NCI-H345 (cell line): ENCODE measurements around the gene TRPC4AP.

ENCODE experiments used
- DNase-seq: peaks from one replicate; lab custom pipeline; 2025; lab: John Stamatoyannopoulos, UW

Gene TRPC4AP

DNA sequence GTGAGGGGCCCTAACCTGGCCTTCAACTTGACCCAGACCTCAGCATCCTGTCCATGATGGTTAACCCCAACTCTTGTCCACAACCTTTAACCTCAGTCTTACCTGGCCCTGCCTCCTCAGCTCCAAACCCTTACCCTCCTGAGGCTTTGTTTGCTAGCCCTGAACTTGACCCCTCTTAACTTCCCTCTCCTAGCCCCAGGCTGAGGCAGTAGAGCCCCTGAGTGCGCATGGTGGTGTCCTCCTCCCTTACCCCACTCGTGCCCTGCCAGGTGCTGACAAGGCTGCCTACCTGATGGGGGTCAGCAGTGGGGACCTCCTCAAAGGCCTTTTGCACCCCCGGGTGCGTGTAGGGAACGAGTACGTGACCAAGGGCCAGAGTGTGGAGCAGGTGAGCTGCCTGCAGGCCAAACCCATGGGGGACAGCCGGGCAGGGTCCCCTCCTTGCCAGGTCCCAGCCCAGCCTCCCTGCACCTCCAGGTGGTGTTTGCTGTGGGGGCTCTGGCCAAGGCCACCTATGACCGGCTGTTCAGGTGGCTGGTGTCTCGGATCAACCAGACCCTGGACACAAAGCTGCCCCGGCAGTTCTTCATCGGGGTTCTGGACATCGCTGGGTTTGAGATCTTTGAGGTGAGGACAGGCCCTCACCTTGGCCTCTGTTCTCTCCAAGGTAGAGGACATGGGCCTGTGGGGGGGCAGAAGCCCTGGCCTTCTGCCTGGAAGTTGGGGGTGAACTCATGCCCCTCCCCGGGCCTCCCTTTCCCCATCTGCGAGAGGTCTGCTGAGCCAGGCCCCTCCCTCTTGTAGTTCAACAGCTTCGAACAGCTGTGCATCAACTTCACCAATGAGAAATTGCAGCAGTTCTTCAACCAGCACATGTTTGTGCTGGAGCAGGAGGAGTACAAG lies 105.1 kb downstream of the TRPC4AP start:
- DNase-seq: no peak

DNA sequence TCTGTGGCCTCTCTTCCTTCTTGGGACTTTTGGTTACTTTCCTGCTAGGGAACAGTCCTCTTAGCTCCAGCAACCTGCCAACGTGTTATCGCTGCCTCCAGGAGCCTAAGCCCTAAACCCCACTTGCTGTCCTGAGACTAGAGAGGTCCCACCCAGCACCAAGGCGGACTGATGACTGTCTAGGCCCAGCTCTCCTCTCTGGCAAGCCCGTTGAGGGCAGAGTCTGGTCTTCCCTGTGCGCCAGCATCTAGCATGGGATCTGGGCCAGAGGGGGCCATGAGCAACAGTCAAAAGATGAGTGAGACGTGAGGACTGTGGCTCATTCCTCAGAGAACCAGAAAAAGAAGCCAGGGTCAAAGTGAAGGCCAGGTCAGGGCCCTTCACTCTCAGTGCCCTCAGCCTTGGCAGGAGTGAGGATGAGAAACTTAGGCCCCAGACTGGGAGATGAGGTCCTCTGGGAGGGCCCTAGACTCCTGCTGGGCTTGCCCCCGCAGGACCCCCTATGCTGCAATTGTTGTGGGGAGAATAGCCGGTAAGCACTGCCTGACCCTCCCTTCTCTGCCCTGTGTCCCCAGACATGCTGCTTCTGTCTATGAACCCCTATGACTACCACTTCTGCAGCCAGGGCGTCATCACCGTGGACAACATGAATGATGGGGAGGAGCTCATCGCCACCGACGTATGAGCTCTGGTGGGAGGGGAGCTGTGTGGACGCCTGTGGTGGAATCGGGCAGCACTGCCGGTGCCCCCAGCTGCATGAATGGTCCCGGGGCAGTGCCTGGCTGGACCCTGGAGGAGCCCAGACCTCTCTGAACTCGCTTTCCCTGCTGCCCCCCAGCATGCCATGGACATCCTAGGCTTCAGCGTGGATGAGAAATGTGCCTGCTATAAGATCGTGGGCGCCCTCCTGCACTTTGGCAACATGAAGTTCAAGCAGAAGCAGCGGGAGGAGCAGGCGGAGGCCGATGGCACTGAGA lies 106.0 kb downstream of the TRPC4AP start:
- no peak for DNase-seq

DNA sequence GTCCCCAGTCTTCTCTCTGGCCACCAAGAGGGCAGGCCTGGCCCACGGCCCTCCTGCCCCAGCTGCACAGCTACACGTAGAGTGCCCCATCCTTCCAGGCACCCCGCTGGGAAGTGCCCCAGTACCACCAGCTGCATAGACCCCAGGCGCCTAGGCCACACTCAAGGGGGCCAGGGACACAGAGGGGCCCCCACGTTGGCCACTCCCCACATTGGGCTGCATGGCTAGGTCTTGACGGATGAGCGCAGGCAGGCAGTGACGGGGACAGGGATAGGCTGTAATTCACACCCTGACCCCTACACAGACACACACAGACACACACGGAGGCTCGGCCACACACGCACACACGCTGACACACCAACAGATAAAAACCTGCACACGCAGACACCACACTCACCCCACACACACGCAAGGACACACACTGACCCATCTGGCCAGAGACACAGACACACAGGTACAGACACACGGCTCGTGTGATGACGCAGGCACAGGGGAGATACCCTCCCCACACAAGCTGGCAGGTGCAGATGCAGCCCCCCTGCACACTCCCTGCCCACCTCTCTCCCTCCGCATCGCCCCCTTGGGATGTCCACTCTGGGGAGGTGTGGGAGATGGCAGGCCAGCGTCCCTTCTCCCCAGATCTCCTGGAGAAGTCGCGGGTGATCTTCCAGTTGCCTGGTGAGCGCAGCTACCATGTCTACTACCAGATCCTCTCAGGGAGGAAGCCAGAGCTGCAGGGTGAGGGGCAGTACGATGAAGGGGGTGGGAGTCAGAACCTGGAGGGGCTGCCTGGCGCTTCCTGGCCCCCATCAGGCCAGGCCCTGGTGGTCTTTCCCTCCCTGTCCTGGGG lies 106.9 kb downstream of the TRPC4AP start:
- DNase-seq: no peak

DNA sequence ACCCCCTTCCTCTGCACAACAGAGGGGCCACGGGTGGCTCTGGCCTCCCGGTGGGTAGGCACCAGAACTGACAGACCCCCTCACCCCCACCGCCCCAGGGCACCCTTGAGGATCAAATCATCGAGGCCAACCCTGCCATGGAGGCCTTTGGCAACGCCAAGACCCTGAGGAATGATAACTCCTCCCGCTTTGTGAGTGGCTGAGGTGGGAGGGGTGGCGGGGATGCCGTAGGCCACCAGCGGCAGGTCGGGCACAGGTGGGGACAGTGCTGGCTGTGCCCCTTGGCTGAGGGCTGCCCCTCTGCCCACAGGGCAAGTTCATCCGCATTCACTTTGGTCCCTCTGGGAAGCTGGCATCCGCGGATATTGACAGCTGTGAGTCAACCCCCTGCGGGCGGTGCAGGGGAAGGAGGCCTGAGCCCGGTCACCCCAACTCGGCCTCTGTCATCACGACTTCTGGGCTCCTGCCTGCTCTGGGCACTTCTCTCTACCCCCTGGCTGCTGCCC lies 107.8 kb downstream of the TRPC4AP start:
- DNase-seq: no peak

DNA sequence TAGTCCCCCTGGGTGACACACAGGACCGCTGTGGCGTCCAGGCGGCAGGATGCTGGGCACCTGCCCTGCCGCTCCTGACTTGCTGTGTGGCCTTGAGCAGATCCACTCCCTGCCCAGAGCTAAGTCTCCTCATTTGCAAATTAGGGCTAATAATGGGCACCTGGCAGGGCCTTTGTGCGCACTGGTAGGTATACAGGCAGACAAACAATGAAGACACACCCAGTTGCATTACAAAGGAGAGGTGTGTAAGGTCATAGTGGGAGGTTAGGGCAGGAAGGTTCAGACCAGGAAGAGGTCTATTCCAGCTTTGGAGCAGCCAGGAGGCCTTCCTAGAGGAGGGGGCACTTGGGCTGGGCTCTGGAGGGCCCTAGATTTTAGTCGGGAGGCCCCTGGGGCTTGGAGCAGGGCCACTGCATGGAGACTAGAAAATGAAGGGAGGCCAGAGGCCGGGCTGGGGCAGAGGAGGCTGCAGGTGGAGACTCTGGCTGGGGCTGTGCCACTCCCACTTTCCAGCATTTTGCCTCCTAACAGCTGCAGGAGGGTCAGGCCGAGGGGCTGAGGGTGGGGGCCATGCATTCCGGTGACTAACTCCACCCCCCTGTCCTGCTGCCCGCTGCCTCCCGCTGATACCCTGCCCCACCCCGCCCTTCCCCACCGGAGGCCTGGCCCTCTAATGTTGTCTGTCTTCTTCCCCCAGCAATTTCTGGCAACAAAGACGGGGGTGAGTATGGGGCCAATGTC lies 108.4 kb downstream of the TRPC4AP start:
- no peak for DNase-seq

DNA sequence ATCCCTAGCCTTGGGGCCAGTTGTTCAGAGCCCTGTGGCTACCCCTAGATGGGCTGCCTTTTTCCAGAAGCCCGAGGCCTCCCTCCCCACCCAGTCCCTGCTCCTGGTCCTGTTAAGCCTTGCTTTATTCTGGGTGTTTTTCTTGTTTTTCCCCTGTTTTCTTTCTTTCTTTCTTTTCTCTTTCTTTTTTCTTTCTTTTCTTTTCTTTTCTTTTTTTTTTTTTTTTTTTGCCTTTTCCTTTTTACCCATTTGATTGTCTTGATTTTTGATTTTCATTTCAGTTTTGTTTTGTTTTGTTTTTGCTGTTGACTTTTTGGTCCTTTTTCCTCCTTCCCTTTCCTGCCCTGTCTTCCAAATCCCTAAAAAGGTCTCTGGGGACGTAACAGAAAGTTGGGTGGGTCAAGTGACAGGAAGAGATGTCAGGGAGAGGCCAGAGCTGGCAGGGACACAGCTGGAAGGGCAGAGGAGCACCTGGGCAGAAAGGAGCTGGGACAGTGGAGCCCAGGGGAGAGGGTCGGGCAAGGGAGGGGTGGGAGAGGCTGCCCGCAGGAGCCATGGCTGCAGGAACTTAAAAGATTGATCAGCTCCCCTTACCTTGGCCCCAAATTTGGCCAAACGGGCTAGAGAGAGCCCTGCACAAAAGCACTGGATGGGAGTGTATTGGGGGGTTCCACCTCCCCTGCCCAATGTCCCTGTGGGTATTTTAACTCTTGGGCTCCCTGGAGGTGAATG lies 109.4 kb downstream of the TRPC4AP start:
- no peak for DNase-seq

DNA sequence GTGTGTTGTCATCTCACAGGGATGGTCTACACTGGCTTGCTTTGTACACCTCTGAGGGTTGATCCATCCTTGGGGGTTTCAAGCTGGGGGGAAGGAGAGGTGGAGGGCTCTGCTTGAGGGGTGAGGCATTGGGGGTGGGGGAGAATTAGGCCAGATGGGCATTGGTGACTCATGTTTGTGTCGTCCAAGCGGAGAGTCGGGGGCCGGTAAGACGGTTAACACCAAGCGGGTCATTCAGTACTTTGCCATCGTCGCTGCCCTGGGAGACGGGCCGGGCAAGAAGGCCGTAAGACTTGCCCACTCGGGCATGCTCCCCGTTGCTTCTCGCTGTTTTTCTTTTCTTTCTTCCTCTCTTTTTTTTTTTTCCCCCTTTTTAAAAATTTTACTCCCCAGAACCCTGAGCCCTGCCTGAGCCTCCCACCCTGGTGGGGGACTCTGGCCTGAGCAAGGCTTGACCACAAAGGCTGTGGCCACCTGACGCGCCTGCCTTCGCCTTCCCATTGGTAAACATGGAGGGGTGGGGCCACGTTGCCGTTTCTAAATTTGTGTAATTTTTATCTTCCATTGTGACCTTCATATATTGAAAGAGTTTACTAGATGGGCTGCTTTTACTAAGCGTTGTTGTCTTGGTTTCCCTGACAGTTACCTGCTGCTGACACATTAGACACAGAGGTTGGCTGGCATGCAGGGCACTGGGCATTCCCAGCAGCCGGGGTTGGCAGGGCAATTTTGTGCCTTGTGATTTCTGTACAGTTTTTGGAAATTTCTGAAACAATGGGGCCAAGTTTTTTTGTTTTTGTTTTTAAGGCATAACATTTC lies 110.1 kb downstream of the TRPC4AP start:
- DNase-seq: no peak

DNA sequence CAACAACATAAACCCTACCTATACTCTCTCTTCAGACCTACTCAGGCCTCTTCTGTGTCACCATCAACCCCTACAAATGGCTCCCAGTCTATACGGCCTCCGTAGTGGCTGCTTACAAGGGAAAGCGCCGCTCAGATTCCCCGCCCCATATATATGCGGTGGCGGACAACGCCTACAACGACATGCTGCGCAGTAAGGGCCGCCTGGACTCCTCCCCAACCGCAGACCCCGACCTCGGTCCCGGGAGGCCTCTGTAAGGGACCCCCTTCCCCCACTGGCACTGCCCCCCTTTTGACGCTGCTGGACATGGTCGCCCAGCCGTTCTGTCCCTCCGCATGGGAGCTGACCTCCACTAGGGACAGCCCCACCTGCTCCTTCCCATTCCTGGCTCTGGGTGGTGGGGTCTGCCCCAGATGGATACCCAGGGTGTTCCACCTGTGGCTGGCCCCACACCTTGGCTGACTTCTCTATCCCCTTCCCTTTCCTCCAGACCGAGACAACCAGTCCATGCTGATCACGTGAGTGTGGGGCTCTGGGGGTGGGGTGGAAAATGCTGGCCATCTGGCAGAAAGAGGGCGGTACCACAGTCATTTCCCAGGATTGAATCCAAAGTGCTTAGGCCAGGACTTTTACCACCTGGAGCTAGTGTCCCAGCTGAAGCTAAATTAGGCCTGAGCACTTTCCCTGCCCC lies 111.9 kb downstream of the TRPC4AP start:
- no peak for DNase-seq

DNA sequence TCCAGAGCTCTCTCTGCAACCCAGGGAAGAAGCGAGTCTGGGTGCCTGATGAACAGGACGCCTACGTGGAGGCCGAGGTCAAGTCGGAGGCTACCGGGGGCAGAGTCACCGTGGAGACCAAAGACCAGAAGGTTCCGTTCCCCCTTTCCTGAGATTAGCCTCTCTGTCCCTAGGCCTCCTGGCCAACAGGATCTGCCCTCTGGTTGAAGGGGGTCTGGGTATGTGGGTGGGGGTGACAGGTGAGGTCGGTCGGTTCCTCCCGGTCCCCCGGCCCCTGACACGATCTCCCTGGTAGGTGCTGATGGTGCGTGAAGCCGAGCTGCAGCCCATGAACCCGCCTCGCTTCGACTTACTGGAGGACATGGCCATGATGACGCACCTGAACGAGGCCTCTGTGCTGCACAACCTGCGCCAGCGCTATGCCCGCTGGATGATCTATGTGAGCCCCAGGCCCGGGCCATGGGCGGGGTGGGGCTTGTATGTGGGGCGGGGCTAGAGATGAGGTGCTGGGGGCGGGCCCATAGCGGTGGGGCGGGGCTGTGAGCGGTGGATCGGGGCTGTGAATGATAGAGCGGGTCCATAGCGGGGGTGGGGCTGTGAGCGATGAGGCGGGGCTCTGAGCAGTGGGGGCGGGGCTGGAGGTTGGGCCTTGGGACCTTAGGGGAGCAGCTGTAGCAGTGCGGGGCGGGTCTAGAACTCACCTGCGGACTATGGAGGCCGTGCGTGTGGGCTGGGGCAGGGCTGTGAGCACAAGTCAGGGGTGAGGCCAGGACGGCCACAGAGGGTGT lies 113.0 kb downstream of the TRPC4AP start:
- no peak for DNase-seq

DNA sequence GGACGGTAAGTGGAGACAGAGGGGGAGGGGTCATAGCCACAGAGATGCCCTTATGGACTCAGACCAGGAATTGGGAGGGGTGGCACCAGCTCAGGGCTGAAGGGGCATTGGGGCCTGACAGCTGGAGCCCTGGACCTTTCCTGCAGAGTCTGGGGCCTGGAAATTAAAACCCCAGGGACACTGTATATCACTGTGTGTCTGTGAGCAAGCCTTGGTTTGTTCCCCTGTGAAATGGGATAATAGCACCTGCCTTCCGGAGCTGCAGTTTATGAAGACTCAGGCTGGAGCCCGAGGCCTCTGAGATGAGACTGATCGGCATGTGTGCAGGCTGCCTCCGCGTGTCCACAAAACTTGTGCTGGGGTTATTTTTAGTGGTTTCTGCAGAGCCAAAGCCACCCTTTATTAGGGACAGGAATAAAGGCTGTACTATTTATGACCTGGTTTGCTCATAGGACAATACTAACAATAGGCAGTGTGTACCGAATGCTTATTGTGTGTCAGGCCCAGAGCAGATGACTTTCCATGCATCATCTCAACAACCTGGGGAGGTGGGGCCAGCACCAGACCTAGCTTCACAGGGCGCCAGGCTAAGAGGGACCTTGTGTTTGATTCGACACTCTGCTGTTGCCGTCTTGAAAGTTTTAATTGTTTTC lies 114.4 kb downstream of the TRPC4AP start:
- no peak for DNase-seq

DNA sequence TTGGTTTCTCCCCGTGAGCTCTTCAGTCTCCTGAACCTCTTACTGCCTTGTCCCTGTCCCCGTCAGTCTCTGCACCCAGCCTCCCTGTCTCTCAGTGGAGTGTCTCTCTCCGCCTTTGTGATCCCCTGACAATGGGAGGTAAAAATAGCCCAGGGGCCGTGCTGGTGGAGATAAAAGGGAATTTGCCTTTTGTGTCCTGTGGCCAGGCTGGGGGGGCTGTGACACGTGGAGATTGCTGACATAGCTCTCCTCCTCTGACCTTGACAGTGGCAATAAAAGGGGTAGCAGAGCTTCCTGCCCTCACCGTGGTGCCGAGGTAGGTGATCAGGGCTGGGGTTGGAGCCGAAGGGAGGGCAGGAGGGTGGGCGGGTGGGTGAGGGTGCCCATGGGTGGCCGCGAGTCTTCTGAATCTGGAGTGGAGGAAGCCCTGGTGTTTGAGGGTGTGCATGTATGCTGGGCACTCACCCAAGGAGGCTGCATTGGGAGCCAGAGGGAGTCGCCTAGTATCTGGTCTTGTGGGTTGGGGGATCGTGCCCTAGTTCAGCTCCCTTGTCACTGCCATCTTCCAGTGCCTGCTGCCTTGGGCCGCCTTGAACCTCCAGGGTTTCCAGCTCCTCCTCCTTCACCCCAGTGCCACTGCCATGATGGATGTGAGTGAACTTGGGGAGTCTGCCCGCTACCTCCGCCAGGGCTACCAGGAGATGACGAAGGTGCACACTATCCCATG lies 115.1 kb downstream of the TRPC4AP start:
- DNase-seq: no peak

DNA sequence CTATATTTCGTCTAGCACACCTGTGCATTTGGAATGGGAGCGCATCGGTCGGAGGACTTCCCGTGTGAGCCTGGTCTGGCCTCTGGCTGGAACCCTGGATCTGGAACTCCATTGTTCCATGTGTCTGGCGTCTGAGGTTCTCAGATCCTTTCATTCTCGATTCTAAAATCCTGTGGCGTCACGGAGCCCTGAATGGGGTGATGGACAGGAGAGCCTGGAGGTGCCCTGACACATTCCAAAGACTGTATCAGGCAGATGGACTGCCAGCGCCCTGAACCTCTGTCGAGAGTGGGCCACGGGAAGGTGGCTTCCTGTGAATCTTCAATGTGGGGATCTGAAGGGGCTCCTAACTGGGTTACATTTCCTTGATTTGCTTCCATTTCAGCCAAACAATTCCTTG lies 116.3 kb downstream of the TRPC4AP start:
- DNase-seq: no peak

DNA sequence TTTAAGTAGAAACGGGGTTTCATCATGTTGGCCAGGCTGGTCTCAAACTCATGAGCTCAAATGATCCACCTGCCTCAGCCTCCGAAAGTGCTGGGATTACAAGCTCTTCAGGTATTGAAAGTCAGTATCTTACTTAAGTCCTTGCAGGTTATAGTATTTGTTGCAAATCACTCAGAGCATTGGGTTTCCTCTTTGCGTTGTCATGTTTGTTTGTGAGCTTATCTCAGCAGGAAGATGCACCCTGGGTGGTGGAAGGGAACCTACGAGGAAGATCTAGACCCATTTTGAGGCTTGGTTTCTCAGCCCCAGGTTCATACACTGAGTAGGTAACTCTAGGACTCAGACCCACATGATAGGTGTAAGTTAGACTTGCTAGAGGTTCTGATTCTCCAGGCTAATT lies 118.4 kb downstream of the TRPC4AP start:
- DNase-seq: no peak

DNA sequence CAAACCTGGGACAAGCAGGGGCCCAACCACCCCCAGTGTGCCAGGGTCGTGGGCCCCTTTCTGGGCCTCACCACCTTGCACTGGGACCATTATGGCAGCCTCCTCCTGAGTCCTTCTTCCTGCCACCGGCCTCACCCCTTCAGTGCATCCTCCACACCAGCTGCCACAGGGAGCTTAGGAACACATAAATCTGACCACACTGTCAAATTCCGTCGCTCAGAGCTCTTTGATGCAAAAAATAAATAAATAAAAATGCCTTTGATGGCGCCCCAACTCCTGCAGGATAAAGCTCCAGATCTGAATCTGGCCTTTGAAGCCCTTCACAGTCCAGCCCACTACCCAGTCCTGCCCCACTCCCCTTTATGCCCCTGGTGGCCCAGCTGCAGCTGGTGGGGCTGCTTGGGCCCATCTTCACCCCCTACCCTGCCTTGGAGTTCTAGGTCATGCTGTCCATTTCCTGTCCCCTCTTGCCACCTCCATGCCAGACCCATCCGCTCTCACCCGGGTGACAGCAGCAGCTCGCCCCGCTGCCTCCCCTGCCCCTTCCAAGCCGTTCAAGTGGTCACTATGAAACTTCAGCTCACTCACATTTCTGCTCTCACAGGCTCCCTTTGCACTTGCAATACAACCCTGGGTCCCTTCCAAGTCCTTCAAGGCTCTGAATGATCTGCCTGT lies 120.9 kb downstream of the TRPC4AP start:
- no peak for DNase-seq

DNA sequence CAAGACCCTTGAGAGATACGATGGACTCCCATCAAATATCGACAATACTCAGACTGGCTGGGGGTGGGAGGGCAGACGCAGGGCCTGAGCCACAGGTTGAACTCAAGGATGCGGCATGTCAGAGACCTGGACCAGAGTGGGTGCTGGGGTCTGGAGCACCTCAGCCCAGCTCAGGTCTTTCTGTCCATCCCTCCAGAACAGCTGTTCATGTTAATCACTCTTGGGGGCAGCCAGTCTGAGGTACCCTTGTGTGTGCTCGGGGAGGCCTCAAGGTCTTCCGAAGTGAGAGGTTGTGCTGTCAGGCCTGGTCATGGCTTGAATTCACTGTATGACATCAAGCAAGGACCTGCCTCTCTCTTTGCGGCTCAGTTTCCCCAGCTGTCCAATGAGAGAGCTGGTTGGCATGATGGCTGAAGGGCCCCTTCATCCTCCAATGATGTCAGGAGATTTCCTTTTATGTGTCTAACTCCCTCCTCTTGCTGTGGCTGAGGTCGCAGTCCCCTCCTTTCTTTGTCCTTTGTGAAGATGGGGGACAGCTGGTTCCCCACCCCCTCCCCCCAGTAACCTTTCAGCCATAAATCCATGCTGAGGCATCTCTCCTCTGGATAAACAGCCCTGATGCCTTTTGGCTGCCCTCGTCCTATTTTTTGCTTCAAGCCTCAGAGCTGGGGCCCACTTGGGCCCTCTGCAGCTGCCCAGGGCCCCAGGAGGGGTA lies 121.6 kb downstream of the TRPC4AP start:
- no peak for DNase-seq
